HG02981 (cell line): Measurements from ENCODE around the gene RUFY2.
"Not testable (repeated sequence)": the region's sequence is repeated elsewhere in the genome, so short reads cannot be mapped to it uniquely, and the experiment has no call there.

Experiments used
- ATAC-seq: cut with Tn5 transposase; IDR thresholded peaks from one replicate; pipeline ENCODE4 v1.9.1; 2021; ENCODE audit warnings: mild to moderate bottlenecking, moderate library complexity; ENCODE audit not compliant: unreplicated experiment

Gene RUFY2

DNA sequence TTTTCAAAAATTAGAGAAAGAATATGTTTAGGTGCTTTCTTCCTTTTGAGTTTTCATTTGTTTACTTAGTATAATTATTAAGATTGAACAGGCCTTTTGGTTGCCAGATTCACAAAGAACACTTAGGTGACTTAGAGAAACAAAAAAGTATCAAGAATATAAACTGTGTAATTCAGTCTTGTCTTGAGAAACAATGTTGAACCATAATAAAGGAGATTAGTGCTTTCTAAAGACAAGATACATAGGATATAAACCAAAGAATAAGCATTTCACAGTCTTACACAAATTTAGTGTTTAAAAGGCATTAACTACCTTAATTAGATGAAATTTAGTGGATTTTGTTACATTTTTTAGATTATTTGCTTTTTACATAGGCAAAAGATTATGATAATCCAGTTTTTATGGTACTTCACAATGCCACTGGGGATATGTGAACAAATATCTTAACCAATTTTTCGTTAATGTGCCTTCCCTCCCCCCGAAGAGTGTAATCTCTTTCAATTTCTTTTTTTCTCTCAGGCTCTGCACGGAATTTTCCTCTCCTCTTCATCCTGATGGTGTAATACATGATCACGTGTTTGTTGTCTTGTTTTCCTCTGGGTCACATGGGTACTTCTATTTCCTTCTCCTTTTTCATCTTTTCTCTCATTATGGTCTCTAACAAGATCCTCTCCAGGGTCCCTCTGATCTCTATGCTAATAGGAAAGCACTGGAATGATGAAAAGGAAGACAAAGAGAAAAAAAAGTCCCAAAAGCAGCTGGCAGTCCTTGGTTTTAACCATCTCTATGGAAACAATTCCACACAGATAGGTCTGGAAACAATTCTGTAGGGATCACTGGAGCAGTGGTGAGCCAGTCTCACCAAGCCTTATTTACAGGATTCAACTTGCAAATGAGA is 78.9 kb downstream of the RUFY2 start:
- no peak for ATAC-seq

DNA sequence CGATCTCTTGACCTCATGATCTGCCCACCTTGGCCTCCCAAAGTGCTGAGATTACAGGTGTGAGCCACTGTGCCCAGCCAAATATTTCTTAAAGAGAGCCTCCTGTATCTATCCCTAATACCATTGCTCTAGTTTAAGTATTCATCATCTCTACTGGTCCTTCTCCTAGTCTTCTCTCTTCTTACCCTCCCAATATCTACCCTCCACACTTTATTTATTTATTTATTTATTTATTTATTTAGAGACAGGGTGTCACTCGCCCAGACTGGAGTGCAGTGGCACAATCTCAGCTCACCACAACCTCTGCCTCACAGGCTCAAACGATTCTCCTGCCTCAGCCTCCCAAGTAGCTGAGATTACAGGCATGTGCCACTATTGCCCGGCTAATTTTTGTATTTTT is 82.7 kb downstream of the RUFY2 start:
- ATAC-seq: not testable (repeated sequence)

DNA sequence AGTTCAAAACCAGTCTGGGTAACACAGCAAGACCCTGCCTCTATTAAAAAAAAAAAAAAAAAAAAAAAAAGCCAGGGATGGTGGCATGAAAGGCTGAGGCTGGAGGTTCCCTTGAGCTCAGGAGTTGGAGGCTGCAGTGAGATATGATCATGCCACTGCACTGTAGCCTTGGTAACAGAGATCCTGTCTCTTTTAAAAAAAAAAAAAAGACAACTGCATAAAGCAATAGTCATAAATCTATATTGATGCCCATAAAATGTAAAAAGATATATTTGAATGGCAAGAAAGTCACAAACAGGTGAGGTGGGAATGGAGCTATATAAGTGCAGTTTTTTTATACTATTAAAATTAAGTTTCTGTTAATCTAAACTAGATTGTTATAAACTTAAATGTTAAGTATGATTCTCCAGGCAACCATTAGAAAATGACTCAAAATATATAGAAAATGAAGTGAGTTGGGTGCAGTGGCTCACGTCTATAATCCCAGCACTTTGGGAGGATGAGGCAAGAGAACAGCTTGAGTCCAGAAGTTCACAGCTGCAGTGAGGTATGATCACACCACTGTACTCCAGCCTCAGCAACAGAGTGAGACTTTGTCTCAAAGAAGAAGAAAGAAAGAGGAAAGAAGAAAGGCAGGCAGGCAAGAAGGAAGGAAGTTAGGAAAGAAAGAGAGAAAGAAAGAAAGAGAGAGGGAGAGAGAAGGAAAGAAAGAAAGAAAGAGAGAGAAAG is 88.6 kb downstream of the RUFY2 start:
- no peak for ATAC-seq

DNA sequence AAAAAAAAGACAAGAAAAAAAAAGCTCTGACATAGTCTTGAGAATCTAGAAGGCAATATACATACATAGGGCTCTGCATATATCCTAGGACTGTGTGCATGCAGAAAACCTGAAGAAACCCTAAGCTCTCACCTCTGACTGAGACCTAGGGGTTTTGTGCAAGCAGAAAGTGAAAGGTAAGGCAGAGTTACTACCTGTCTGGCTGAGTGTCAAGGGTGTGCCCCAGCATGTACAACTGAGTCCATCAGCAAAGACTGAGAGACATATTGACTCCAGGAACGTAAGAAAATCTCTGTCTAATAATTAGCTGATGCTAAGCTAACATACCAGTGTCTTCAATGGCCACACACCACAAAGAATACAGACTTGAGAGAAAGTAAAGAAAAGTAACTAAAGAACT is 91.5 kb downstream of the RUFY2 start:
- ATAC-seq: no peak

DNA sequence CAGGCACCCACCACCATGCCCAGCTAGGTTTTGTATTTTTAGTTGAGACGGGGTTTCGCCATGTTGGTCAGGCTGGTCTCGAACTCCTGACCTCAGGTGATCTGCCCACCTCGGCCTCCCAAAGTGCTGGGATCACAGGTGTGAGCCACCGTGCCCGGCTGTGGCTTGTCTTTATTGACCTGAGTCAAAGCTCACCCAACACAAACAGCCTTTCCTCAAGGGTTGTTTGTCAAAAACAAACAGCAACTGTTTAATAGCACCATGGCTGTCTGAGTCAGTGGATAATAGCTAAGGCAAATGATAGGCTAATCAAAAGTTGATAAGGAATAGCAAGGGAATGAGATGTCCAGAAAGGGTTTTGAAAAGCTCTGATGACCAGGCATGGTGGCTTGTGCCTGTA is 92.1 kb downstream of the RUFY2 start:
- ATAC-seq: not testable (repeated sequence)

DNA sequence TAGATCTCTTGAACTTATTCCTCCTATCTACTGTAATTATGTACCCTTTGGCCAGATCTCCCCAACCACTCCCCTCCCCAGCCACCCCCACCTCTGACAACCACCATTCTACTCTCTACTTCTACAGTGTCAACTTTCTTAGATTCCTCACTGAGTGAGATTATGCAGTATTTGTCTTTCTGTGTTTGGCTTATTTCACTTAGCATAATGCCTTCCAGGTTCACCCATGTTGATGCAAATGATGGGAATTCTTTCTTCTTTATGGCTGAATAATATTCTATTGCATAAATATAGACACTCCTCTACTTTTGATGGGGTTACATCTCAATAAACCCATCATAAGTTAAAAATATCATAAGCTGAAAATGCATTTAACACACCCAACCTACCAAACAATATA is 96.5 kb downstream of the RUFY2 start:
- no peak for ATAC-seq

DNA sequence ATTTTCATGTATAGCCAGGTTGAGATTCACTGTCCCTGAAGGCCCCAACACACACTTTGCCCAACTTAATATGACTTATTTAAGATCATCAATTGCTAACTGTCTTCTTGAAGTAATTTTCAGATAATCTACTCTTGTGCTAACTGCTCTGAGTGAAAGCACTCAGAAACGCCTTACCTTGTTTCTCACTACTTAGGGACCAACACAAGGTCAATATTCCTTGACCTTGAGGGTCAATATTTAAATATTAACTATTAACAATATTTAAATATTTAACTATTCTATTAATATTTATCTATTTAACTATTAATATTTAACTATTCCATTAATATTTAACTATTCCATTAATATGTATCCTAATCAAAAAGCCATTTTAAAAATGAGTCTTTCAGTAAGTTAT is 101.2 kb downstream of the RUFY2 start:
- no peak for ATAC-seq

DNA sequence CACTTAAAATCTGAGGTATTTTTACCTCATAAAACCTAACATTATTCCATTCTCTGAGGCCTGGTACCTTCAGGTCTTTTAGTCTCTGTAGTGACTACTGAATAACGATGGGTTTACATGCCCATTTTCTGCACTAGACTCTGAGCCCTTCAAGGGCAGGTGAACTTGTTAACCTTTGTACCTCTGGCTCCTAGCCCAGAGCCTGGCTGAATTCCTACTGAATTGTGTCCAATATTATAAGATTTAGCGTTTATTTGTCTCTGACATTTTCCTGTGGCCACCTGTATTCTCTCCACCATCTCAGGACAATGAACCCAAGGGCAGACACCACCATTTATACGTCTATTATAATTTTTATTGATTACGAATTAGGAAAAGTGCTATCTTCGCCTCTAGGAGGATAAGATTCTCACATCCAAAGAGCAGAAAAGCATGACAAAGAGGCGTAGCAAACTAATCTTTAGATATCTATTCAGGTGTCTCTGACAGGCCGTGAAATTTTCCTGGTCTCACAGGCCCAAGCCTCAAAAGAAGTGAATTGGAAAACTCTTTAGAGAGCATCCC is 103.1 kb downstream of the RUFY2 start:
- no peak for ATAC-seq

DNA sequence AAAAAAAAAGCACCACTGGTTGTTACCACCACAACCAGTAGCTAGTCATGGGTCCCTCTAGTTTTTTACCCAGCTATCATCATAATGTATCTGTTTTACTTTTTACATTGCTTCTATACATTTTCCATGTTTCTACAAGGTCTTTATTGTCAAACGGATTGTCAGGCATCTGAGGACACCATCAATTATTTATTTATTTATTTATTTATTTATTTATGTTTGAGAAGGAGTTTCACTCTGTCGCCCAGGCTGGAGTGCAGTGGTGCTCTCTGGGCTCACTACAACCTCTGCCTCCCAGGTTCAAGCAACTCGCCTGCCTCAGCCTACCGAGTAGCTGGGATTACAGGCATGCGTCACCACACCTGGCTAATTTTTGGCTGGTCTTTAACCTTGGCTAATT is 104.2 kb downstream of the RUFY2 start:
- ATAC-seq: no peak

DNA sequence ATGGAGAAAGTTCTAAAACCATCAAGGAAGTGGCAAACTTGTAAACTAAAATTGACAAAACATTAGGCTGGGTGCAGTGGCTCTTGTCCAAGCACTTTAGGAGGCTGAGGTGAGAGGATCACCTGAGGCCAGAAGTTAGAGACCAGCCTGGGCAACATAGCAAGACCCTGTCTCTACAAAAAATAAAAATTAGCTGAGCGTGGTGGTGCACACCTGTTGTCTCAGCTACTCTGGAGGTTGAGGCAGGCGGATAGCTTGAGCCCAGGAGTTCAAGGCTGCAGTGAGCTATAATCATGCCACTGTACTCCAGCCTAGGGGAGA is 104.6 kb downstream of the RUFY2 start:
- no peak for ATAC-seq

DNA sequence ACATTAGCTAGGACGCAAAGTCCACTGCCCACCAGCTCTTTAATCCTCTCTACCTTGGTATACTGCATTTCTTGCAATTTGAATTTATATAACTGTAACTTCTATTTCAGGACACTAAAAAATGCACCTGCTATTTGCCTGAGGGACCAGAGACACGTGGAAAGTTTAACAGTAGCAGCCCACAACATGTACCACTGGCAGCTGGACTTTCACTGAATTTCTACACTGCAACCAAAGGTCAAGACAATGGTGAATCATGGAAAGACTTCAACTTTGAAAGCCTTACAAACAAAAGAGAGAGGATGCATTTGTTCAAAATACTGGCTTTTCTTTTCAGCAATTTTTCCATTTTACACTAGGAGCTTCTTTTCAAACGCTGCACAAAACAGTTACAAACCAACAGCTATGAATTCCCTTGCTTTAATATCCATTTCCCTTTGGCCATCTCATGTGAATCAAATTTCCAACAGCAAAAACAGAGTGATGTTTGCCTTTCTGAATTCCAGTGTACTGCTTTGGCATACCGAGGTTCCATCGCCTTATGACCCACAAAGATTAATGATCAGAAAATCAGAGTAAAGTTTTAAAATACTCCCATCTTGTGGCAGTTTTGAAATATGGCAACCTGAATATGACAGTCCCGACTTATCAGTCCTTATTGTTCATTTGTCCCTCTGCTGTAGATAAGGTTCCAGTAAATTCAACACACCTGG is 105.1 kb downstream of the RUFY2 start:
- ATAC-seq: no peak

DNA sequence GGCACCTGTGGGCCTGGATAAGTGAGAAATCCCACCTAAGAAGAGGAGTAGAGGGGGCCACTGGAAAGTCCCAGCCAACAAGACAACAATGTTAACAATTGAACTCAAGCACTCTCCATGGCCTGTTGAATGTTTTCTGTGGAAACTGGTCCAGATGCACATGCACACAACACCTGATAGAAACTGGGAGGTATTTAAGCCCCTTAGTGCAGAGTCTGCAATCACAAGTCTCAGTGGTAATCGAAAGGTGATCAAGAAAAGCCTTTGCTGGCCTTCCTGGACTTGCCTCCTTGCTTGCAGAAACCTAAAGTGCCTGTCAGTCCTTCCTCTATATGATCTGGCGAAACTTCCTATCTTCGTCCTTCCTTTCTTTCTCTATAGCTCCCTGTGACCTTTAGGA is 105.8 kb downstream of the RUFY2 start:
- no peak for ATAC-seq

DNA sequence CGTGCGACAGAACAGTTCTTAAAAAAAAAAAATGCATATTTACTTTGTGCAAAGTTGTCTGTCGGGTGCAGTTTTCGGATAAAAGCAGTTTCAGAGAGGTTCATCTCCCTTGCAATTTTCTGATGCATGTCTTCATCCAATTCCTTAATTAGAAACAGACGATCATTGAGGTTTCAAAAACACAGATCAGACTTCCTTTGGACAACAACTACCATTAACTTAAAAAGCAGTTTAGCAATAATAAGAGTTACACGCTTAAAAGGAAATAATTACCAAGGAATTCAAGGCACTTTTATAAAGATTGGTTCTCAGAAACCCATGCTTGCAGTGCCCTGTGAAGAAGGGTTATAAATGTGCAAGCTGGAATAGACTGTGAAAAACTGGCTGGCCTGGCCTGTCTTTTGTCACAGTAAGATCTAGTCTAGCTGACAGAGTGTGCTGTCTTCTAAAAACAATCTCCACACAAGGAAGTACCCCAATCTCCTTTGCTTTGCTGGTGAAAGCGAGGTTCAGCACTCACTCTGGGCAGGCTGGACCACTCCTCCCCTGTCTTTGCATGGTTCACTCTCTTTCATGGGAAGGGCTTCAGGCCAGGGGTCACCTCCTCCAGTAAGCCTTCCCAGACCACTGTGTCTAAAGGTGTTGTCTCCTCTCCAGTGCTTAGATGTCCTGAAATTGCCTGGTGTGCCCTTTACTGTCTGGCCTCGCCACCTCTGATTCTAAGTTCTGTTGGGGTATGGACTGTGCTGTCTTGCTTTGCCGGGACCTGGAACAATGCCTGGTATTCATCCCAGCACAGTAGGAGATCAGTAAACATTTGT is 110.0 kb downstream of the RUFY2 start:
- no peak for ATAC-seq
